ENCODE data around the gene CSRP2. TPM values are rescaled to one million over a fixed set of nuclear protein-coding genes. Genes with fewer than 3 reads are reported as not detected.

Gene CSRP2
- total RNA-seq, 1 donor from 2014 or later = 53.7 TPM

GRCh38 chr12:76921891-76922664 is 43.3 kb upstream of the CSRP2 start:
- TF ChIP-seq CTCF (IDR thresholded peaks at IDR 0.05) = no peak
- no peak for DNase-seq (ENCODE audit: extremely low spot score, unreplicated experiment)
- Mint-ChIP-seq H3K4me3 (ENCODE audit: unreplicated experiment) (no peak overlapping the region), H3K27me3 (ENCODE audit: unreplicated experiment) (no peaks in the 10 kb centered on the region), H3K36me3 (ENCODE audit: unreplicated experiment) (no peaks in the 10 kb centered on the region), H3K27ac (ENCODE audit: unreplicated experiment) (no peak overlapping the region), H3K9me3 (ENCODE audit: unreplicated experiment) (no peaks in the 10 kb centered on the region), H3K4me1 (ENCODE audit: unreplicated experiment) (peaks cover 15% of the 10 kb centered on the region)

- TF ChIP-seq CTCF (IDR thresholded peaks at IDR 0.05) = no peak
- H3K27me3 Mint-ChIP-seq (ENCODE audit: unreplicated experiment) = no peaks in the 10 kb centered on the region
- H3K27ac Mint-ChIP-seq (ENCODE audit: unreplicated experiment) = no peak overlapping the region
- no peak overlapping the region for H3K4me3 Mint-ChIP-seq (ENCODE audit: unreplicated experiment)
- no peak for DNase-seq (ENCODE audit: extremely low spot score, unreplicated experiment)
- no peaks in the 10 kb centered on the region for H3K36me3 Mint-ChIP-seq (ENCODE audit: unreplicated experiment)
- H3K9me3 Mint-ChIP-seq (ENCODE audit: unreplicated experiment) = no peaks in the 10 kb centered on the region
- peaks cover 19% of the 10 kb centered on the region for H3K4me1 Mint-ChIP-seq (ENCODE audit: unreplicated experiment)
Observed at GRCh38 chr12:76921100-76921471, 42.3 kb upstream of the CSRP2 start.

- Mint-ChIP-seq H3K27ac (ENCODE audit: unreplicated experiment) (no peak overlapping the region), H3K4me1 (ENCODE audit: unreplicated experiment) (peaks cover 25% of the 10 kb centered on the region), H3K27me3 (ENCODE audit: unreplicated experiment) (no peaks in the 10 kb centered on the region), H3K9me3 (ENCODE audit: unreplicated experiment) (no peaks in the 10 kb centered on the region), H3K4me3 (ENCODE audit: unreplicated experiment) (no peak overlapping the region), H3K36me3 (ENCODE audit: unreplicated experiment) (no peaks in the 10 kb centered on the region)
- DNase-seq (ENCODE audit: extremely low spot score, unreplicated experiment) = no peak
- TF ChIP-seq CTCF (IDR thresholded peaks at IDR 0.05) = no peak
Observed at GRCh38 chr12:76920172-76921099, 41.6 kb upstream of the CSRP2 start.

- Mint-ChIP-seq H3K27ac (ENCODE audit: unreplicated experiment) (no peak overlapping the region), H3K4me3 (ENCODE audit: unreplicated experiment) (no peak overlapping the region), H3K4me1 (ENCODE audit: unreplicated experiment) (peaks cover 30% of the 10 kb centered on the region), H3K27me3 (ENCODE audit: unreplicated experiment) (no peaks in the 10 kb centered on the region), H3K36me3 (ENCODE audit: unreplicated experiment) (no peaks in the 10 kb centered on the region), H3K9me3 (ENCODE audit: unreplicated experiment) (no peaks in the 10 kb centered on the region)
- no peak for TF ChIP-seq CTCF (IDR thresholded peaks at IDR 0.05)
- DNase-seq (ENCODE audit: extremely low spot score, unreplicated experiment) = no peak
Observed at GRCh38 chr12:76919383-76920171, 40.8 kb upstream of the CSRP2 start.
